Subcutaneous preadipocyte (primary cell): ENCODE results near the gene PRDX2. TPM values are rescaled to one million over a fixed set of nuclear protein-coding genes. Genes with fewer than 3 reads are reported as not detected.

ENCODE experiments used
- small RNA-seq: library from RNA; depleted of rRNA; stranded (forward); fragments of <200 nt; gene quantifications from one replicate; pipeline ENCODE3, GENCODE V24; 2012
- total RNA-seq: library from RNA; depleted of rRNA; stranded (reverse); fragments of >200 nt; gene quantifications from 2 replicates; pipeline ENCODE4 v1.2.3, GENCODE V29; 2012

Gene PRDX2
- 91.5 and 105 TPM in 2 replicates for total RNA-seq

GRCh38 chr19:12801466-12802266, at the start of gene PRDX2, which contains the start of gene THSD8:
TSS of gene PRDX2 (minus strand) at chr19:12801800. CDS start at chr19:12801261, 539 bp downstream.
TSS of gene THSD8 (plus strand) at chr19:12802069. CDS start at chr19:12802072, 3 bp downstream.

GRCh38 chr19:12838182-12838885, 36.7 kb upstream of the PRDX2 start, which contains the start of gene MAST1:
TSS of gene MAST1 (plus strand) at chr19:12838515. CDS start at chr19:12838573, 58 bp downstream.

GRCh38 chr19:12834566-12834943, 33.0 kb upstream of the PRDX2 start, which contains the start of gene RTBDN:
TSS of gene RTBDN (minus strand) at chr19:12834579. CDS start at chr19:12829979, 4,600 bp downstream.

GRCh38 chr19:12806242-12807081, 4.9 kb upstream of the PRDX2 start, which contains the start of gene RNASEH2A:
TSS of gene RNASEH2A (plus strand) at chr19:12806584. CDS start at chr19:12806674, 90 bp downstream.

GRCh38 chr19:12791345-12792050, 10.1 kb downstream of the PRDX2 start, which contains the start of gene JUNB:
TSS of gene JUNB (plus strand) at chr19:12791486. CDS start at chr19:12791772, 286 bp downstream.

GRCh38 chr19:12774588-12775555, 26.7 kb downstream of the PRDX2 start, which contains the start of gene HOOK2:
TSS of gene HOOK2 (minus strand) at chr19:12775552. CDS start at chr19:12775449, 103 bp downstream.

GRCh38 chr19:12751635-12752034, 50.0 kb downstream of the PRDX2 start, which contains the start of gene BEST2:
TSS of gene BEST2 (plus strand) at chr19:12751791. CDS start at chr19:12752593, 802 bp downstream.

Small RNA genes within 50 kb of the gene (small RNA-seq; reads per million reads assigned to genes)
- not detected for gene MIR5684

Other genes starting within 250 kb of the PRDX2 start
- gene ZNF490, start 191.0 kb downstream of the PRDX2 start, total RNA-seq = 6.1 and 7.3 TPM in 2 replicates
- gene ZNF791, start 190.9 kb downstream of the PRDX2 start, total RNA-seq = 10.3 and 12.7 TPM in 2 replicates
- 27.4 and 41.2 TPM in 2 replicates for gene MAN2B1, start 135.1 kb downstream of the PRDX2 start, total RNA-seq
- 5.9 and 6.3 TPM in 2 replicates for gene WDR83, start 135.0 kb downstream of the PRDX2 start, total RNA-seq
- gene DHPS, start 119.9 kb downstream of the PRDX2 start, total RNA-seq = 59.2 and 60.0 TPM in 2 replicates
- gene GNG14, start 113.8 kb downstream of the PRDX2 start, total RNA-seq = not detected in 2 replicates
- gene FBXW9, start 105.2 kb downstream of the PRDX2 start, total RNA-seq = 18.2 and 23.5 TPM in 2 replicates
- 43.0 and 54.0 TPM in 2 replicates for gene TNPO2, start 77.9 kb downstream of the PRDX2 start, total RNA-seq
- gene TRIR, start 67.1 kb downstream of the PRDX2 start, total RNA-seq = 131 and 163 TPM in 2 replicates
- 92.7 and 97.0 TPM in 2 replicates for gene GET3, start 64.3 kb downstream of the PRDX2 start, total RNA-seq
- not detected in 2 replicates for gene BEST2, start 50.0 kb downstream of the PRDX2 start, total RNA-seq
- gene HOOK2, start 26.2 kb downstream of the PRDX2 start, total RNA-seq = 6.8 and 7.7 TPM in 2 replicates
- gene JUNB, start 10.3 kb downstream of the PRDX2 start, total RNA-seq = 53.4 and 101 TPM in 2 replicates
- not detected in 2 replicates for gene THSD8, start 269 bp upstream of the PRDX2 start, total RNA-seq
- 33.6 and 41.9 TPM in 2 replicates for gene RNASEH2A, start 4.8 kb upstream of the PRDX2 start, total RNA-seq
- gene RTBDN, start 32.8 kb upstream of the PRDX2 start, total RNA-seq = not detected in 2 replicates
- gene MAST1, start 36.7 kb upstream of the PRDX2 start, total RNA-seq = 0.20 TPM in 1 of 2 replicates, not detected in the other
- 13.5 and 14.0 TPM in 2 replicates for gene DNASE2, start 79.6 kb upstream of the PRDX2 start, total RNA-seq
- gene KLF1, start 85.4 kb upstream of the PRDX2 start, total RNA-seq = 0.37 TPM in 1 of 2 replicates, not detected in the other
- gene GCDH, start 89.4 kb upstream of the PRDX2 start, total RNA-seq = 28.7 and 37.8 TPM in 2 replicates
- gene SYCE2, start 117.5 kb upstream of the PRDX2 start, total RNA-seq = 0.20 and 0.73 TPM in 2 replicates
- gene FARSA, start 131.9 kb upstream of the PRDX2 start, total RNA-seq = 73.5 and 89.5 TPM in 2 replicates
- 1,887 and 1,968 TPM in 2 replicates for gene CALR, start 136.8 kb upstream of the PRDX2 start, total RNA-seq
- 121 and 125 TPM in 2 replicates for gene RAD23A, start 144.1 kb upstream of the PRDX2 start, total RNA-seq
- gene GADD45GIP1, start 155.4 kb upstream of the PRDX2 start, total RNA-seq = 20.5 and 21.7 TPM in 2 replicates
- gene DAND5, start 167.8 kb upstream of the PRDX2 start, total RNA-seq = not detected in 2 replicates
- gene NFIX, start 193.7 kb upstream of the PRDX2 start, total RNA-seq = 66.5 and 73.9 TPM in 2 replicates